GM19239 (cell line): ENCODE measurements around the gene MIER1.
A peak's percentile ranks its signal among the peaks of the same experiment; 100 is the strongest.
"Not testable (repeated sequence)": the region's sequence is repeated elsewhere in the genome, so short reads cannot be mapped to it uniquely, and the experiment has no call there.

Experiments used
- DNase-seq: peaks from one replicate; pipeline ENCODE4 v3.0.0; 2011; ENCODE audit warnings: low spot score; ENCODE audit not compliant: insufficient read length
- FAIRE-seq: peaks from 2 replicates; lab custom pipeline; 2011; peaks lifted over from hg19 to GRCh38; lab: Jason Lieb, UNC

The MIER1 gene

DNA sequence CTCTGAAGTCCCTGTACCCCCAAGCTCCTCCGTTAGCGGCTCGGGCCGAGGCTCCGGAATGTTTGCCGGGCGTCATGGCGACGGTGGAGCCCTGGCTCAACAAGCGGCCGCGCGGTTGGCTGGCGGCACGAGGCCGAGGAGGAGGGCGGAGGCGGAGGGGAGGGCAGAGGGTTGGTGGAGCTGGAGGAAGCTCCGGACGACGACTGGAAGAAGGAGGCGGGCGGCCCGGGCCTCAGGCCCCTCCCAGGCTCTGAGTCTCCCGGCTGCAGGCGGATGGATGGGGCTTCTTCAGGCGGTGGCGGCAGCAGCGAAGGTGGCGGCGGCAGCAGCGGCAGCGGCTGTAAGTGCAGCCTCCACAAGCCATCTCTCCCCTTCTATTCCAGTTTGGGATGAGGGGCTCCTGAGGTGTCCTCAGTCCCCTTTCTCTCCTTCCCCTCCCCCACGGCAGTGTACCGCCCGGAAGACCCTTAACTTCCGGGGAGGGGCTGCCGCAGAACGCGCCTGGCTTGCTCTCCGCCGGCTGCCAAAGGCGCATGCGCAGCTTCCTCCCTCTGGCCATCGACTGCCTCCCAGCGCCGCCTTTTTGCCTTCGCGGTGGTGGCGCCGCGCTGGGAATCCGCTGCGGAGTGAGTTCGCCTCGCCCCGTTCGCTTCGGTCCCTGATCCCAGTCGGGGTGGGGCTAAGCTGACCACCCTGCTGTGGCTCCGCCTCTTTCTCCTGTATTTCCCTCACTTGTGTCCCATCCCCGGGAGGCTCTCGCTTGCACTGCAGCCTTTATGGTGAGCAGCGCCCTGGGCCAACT, at the start of gene MIER1, which contains the start of gene DNAI4:
TSS of gene MIER1 (plus strand) at position 235 of the 802 bp plus-strand sequence. CDS start at position 274, 39 bp downstream.
TSS of gene DNAI4 (minus strand) at position 101 of the 802 bp plus-strand sequence. CDS start at position 76, 25 bp downstream.
- DNase-seq (peak; percentile 95), FAIRE-seq (peak; percentile 99)

DNA sequence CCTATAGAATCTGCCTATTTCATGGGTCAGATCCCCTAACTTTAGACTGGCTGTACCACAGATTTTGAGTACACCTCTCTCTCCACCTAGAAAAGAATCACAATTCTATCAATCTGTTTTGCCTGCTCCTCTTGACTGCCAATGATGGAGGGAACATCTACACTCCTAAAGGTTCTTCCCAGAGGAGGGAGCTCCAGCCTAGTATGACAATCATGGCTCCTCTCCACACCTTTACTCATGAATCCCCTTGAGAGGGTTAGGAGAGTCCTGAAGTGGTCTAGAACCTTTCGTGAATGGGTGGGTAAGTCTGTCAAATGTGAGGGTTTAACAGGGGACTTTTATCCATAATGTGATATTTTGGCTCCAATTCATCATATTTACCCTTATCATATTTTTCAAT, 48.1 kb upstream of the MIER1 start:
- no peak for DNase-seq
- no peak for FAIRE-seq

DNA sequence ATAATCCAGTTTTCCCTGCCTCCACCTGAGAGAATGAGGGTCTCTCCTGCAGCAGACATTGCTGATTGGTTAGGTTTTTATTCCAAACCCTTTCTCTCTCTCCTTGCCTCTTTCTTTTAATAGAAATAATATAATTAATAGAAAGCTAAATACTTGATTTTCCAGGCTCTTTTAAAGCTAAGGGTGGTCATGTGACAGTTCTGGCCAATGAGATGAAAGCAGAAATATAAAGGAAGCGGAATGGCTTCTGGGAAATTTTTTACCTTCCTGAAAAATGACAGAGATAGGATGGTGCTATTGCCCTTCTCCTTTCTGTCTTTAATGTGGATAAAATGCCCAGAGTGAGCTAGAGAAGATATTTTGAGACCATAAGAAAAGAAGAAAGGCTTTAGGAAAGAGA, 35.8 kb upstream of the MIER1 start:
- FAIRE-seq (no peak), DNase-seq (no peak)

DNA sequence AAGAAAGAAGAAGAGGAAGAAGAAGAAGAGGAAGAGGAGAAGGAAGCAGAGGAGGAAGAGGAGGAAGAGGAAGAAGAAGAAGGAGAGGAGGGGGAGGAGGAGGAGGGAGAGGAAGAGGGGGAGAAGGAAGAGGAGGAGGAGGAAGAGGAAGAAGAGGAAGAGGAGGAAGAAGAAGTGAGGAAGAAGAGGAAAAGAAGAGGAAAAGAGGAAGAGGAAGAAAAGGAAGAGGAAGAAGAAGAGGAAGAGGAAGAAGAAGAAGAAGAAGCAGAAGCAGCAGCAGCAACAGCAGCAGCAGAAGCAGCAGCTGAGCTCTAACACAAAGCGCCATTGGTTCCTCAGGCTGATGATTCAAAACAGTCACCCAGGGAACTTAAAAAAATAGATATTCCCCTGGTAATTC, 34.2 kb upstream of the MIER1 start:
- DNase-seq (no peak), FAIRE-seq (no peak)

DNA sequence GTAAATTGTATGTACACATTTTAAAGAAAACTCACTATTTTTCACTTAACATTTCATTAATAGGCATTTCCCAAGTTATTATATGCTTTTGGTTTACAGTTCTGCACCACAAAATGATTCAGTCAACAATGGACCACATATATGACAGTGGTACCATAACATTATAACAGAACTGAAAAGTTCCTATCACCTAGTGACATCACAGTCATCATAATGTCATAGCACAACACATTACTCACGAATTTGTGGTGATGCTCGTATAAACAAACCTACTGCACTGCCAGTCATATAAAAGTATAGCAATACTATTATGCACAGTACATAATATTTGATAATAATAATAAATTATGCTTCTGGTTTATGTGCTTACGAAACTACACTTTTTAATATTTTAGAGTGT, 31.1 kb upstream of the MIER1 start:
- no peak for FAIRE-seq
- DNase-seq: no peak

DNA sequence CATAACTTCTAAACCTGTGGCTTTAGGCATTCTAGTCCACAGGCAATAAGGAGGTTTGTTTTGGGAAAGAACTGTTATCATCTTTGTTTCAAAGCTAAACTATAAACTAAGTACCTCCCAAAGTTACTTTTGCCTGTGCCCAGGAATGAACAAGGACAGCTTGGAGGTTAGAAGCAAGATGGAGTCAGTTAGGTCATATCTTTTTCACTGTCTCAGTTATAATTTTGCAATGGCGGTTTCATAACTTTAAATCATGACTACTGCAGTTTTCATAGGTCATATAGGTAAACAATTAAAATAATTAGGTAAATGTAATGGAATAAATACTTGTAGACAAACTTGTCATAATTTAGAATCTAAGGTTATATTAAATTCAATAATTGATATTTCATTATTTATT, 9.6 kb upstream of the MIER1 start:
- FAIRE-seq, DNase-seq: not testable (repeated sequence)

DNA sequence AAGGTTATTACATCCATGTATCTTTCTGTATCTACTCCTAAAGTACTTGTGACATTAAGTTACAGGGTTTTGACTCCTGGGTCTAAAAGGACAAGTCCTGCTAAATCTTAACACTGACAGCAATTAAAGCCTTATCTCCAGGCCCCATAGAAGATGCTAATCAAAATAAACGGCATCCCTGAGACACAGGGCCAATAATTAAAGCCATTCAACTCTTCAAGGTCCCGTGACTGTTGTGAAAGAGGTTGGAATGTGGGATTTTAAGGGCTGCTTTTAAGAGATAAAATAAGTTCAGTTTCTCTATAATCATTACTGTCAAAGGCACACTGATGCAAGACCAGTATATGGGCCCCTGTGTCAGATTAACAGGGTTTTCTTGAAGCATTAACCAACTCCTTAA, 8.5 kb upstream of the MIER1 start:
- DNase-seq (no peak), FAIRE-seq (no peak)

DNA sequence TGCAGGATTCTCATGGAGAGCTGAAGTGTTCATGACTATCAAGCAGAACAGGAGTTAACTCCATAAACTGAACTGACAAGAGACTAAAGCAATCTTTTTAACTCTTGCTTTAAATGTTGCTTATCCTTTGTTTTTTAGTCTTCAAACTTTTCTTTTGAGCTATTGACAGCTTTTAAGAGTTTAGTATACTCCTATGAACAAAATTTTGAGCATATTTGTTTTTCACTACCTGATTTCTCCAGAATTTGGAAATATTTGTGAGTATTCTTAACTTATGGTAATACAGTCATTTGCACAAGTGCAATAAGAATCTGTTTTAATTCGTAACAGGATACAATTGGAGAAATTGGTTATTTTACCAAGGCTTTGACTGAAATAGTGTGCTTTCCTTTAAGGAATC, 7.3 kb upstream of the MIER1 start:
- no peak for FAIRE-seq
- DNase-seq: no peak

DNA sequence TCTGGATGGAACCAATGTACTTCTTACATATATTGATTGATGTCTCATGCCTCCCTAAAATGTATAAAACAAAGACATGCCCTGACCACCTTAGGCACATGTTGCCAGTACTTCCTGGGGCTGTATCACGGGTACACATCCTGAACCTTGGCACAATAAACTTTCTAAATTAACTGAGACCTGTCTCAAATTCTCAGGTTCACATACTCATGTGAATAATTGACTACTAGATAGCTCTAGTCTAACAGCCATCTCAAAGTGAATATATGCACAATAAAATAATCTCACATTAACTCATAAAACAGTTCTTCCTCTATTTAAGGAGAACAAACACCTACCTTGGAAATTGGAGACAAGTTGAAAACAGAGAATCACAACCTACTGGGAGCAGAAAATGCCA, 5.7 kb upstream of the MIER1 start:
- no peak for FAIRE-seq

DNA sequence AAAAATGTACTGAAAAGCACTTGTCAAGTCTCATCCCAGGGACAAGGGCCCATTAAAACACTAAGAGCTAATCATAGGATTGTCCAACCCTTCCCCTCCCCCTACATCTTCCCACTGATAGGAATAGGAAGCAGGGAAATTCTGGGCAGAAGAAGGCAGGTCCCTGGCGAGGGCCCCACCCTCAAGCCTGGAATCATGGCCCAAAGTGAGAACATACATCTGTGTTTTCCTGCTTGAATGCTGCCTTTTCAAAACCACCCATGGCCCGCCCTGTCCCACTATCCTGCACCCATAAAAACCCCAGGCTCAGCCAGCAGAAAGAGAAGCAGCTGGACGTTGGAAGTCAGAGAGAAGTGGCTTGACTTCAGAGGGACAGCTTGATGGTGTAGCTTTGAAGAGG, 5.0 kb upstream of the MIER1 start:
- FAIRE-seq: no peak
- no peak for DNase-seq

More for the DNA sequence above, 5.7 kb upstream of the MIER1 start:
- no peak for DNase-seq

DNA sequence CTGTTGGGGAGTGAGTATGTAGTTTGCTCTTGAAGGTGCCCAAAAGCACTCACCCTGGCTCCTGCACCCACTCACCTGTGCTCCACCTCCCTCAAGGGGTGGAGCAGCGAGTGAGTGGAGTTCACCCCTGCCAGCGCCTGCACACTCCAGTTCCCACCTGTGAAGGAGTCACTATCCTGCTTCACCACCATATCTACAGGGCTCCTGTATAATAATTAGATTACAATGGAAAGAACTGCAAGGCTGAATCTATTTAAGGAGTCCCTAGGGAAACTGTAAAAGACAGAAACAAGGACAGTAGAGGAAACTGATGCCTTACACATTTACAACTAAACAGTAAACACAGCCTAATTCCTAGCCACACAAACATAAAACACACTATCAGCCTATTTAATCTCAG, 4.2 kb upstream of the MIER1 start:
- no peak for FAIRE-seq
- DNase-seq: no peak

DNA sequence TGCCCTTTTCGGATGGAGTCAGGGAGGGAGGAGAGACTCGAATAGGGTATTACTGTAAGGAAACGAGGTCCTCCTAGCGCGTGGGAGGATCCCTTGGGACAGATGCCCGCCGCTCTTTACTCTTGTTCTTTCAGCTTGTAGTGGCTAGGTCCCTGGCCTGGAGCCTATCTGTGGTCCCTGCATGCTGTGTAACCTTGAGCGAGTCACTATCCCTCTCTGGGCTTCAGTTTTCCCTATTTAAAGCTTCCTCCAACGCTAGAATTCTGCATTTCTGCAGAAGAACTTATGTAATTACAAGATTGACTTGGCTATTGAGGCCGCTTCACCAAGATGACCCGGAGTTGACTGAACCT, 744 bp downstream of the MIER1 start:
- FAIRE-seq: no peak

DNA sequence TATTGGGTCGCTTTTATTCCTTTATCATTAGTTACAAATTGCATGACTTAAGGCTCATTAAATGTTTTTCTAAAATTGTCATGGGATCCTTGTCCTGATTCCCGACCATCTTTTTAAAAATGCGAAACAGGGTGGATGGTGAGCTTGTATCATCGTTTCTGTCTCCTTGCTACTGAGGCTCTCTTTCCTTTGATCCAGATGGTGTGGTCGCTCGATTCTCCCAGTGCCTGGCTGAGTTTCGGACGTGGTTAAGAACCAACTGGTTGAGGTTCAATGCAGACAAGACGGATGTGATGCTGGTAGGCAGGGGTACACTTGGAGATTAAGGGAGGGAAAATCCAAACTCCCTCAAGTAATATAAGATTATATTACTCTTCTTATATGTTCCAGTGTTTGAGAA, 1.2 kb downstream of the MIER1 start:
- DNase-seq (no peak), FAIRE-seq (no peak)

More for the DNA sequence above, 744 bp downstream of the MIER1 start:
- DNase-seq: no peak

DNA sequence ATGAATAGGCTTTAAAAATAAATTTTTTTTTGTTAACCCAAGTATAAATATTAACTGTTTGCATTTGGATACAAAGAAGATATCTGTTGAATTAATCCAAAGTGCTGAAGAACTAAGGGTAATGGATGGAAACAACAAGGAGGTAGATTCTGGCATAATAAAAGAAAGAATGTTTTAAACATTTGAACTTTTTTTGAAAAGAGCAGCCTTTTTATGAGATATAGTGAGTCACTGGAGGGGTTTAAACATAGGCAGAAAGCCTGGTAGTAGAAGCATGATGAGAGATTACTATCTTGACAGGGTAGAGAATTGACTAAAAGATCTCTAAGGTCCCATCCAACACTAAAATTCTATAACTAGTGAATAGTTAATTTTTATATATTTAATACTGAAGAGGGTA, 2.7 kb downstream of the MIER1 start:
- DNase-seq (no peak), FAIRE-seq (no peak)

DNA sequence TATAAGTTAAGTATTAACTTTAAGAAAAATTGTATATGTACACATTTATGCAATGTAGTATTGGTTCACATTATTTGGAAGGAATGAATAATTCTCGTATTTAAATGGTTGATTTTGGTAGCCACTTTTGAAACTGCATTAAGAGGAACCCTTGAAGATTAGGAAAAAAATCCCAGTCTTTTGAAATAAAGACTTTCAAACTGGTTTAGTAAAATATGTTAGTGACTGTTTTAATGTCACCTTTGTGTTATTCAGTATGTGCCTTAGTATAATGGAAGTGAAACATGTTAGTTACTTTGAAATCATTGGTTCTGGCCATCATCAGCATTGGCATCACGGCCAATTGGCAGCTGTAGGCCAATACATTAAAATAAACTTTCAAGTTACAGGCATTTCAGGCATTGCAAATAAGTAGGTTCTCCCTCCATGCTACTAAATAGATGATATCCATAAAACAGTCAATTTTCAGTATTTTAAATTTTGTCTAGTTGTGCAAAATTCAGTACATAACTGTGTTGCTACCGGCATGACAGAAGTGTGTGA, 4.4 kb downstream of the MIER1 start:
- FAIRE-seq: peak; percentile 31
- no peak for DNase-seq

DNA sequence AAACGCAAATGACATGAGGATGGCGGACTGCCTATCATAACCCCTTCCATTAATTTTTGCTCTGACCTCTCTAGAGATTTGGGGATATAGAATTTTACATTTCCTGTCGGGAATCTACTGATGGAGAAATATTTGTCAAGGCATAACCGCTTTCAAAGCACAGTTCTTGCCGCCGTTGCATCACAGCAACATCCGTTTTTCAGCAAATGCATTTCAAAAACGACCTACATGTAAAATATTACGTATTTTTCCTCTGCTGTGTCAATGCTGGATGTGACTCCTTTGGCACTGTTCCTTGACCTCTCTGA, 4.9 kb downstream of the MIER1 start:
- DNase-seq (no peak), FAIRE-seq (peak; percentile 18)

DNA sequence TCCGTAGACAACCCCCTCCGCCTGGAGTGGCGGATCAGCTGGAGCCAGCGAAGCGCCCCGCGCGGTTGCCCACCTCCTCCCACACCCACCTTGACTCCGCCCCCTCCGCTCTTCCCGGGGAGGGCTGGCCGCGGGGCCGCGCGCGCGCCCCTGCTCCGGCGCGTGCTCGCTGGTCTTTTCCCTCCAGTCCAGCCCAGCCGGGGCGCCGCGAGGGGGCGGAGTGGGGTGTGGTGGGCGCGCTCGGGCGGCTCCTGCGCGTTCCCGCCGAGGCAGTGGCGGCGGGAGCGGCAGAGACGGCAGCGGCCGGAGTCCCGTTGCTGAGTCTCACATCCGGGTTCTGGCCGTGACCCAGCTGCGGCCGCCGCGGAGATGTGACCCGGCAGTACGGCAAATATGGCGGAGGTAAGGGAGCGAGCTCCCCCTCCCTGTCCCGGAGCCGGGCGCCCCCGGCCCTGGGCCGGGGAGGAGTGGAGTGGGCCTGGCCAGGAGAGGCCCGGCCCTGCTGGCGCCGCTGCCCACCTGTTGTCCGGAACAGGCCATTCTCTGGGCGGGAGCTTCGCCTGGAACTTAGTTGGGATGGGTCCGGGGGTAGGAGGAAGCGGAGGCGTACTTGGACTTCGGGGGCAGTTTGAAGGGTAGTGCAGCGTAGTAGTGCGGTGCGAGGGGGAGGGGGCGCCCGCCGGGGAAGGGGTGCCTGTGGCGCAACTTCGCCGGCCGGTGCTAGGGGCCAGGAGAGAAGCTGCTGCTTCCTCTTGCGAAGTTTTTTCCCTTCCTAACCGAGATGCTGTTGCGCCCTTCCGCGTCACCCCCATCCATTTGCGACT, 5.4 kb downstream of the MIER1 start:
- DNase-seq (peak; percentile 65), FAIRE-seq (peak; percentile 78)

DNA sequence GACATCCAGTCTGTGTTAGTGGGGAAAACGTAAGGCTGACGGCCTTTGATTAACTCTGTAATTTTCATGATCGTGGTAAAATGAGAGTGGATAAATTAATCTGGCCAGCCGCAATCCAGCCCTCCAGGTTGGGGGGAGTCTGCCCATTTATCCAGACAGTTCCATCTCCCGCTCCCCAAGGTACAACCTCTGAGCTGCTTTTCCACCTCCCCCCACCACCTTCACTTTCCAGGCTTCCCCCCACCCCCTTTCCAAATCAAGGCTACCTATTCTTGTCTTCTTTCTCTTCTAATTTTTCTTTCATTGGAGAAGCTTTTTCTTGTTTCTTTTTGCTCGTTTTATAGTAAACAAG, 6.0 kb downstream of the MIER1 start:
- FAIRE-seq: no peak
- no peak for DNase-seq

DNA sequence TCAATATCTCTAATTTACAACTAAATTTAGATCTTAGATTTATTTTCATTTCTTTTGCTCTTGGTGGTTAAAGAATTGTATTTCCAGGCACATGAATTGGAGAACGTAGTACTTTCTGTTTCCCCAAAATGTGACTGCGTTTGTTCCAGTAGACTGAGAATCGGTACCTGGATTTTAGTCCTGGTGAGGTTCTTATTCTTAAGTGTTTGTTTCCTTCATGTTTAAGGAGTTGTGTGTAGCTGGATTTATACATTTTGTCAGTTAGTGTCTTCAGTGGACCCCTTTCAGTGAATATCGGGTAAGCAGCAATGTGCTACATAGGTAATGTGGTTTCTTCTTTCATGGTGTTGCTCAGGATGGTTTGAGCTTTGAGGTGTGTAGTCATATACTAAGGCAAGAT, 6.8 kb downstream of the MIER1 start:
- no peak for FAIRE-seq

DNA sequence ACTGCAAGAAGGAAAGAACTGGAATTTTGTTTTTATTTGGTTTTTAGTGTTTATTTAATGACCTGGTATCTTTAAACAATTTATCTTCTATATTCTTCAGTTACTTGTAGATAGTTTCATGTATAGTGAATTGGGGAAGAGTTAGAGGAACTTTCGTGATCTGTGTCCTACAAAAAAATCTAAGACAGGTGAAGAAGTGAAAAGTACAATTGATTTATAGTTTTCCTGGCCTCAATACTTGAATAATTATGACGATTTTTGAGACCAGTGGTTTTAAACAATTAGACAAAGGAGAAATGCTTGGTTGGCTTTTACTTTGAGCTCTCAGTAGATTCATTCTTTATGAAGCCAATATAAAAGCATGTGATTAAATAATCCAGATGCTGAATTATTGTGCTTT, 7.5 kb downstream of the MIER1 start:
- FAIRE-seq (peak; percentile 37), DNase-seq (no peak)

More for the DNA sequence above, 6.8 kb downstream of the MIER1 start:
- DNase-seq: no peak
